Activated CD4-positive, alpha-beta memory T cell treated with anti-CD3 and anti-CD28 coated beads for 36 hours (primary cell): ENCODE data around the gene PPFIBP2. TPM values are rescaled to one million over a fixed set of nuclear protein-coding genes. Genes with fewer than 3 reads are reported as not detected.

Experiments used
- CTCF ChIA-PET: fragments of 350-600 bp; sonication (Branson Sonifier 250); formaldehyde crosslinking; loops from one replicate; lab custom pipeline; 2021; ENCODE audit warnings: antibody characterized with exemption, inconsistent platforms; lab: Charles Lee
- POLR2A ChIA-PET: fragments of 350-600 bp; sonication (Branson Sonifier 250); formaldehyde crosslinking; loops from one replicate; lab custom pipeline; 2021; ENCODE audit warnings: antibody characterized with exemption; lab: Charles Lee
- DNase-seq: peaks from one replicate; pipeline ENCODE4 v3.0.0-alpha.2; 2020
- H3K27ac Mint-ChIP-seq: one replicate; pipeline ENCODE4 v1.8.0; 2021; ENCODE audit warnings: mixed read lengths
- H3K27me3 Mint-ChIP-seq: one replicate; pipeline ENCODE4 v1.8.0; 2021; ENCODE audit warnings: mixed read lengths
- H3K36me3 Mint-ChIP-seq: one replicate; pipeline ENCODE4 v1.8.0; 2021; ENCODE audit warnings: mixed read lengths
- H3K4me1 Mint-ChIP-seq: one replicate; pipeline ENCODE4 v1.8.0; 2021; ENCODE audit warnings: low read depth, mixed read lengths
- H3K4me3 Mint-ChIP-seq: one replicate; pipeline ENCODE4 v1.8.0; 2021; ENCODE audit warnings: mild to moderate bottlenecking, mixed read lengths
- H3K9me3 Mint-ChIP-seq: one replicate; pipeline ENCODE4 v1.8.0; 2021; ENCODE audit warnings: mixed read lengths
- intact Hi-C: fragments of 100-400 bp; cut with micrococcal nuclease; formaldehyde crosslinking; loops from one replicate; pipeline ENCODE4 v1.15.1; 2023
- total RNA-seq, 2 experiments: library from RNA; stranded (reverse); gene quantifications; one replicate each; pipeline ENCODE4 v1.2.3, GENCODE V29; 2021

Gene PPFIBP2
- total RNA-seq, 2 experiments from 2014 or later: 8.8 to 9.2 TPM

DNA sequence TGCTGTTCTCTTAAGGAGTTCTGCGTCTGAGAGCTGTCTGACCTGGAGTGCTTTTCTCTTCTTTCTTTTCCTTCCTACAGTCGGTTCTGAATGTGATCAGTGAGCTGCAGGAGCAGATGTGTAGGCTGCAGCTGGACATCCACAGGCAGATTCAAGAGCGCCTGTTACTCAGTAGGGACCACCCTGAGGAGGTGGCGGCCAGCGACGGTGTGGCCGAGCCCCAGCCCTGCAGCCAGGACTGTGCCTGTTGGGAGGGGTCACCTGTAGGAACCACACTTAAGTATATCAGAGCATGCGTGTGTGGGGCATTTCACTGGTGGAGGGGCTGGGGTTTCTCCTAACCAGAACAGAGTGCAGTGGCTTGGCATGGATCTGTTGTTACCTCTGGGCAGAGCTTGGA lies 103.2 kb downstream of the PPFIBP2 start:
- DNase-seq: no peak
- CTCF ChIA-PET: no interaction called here
- peaks cover 3% of the 10 kb centered on the region for H3K36me3 Mint-ChIP-seq
- no peak overlapping the region for H3K27ac Mint-ChIP-seq
- H3K9me3 Mint-ChIP-seq: no peaks in the 10 kb centered on the region
- H3K4me1 Mint-ChIP-seq: no peaks in the 10 kb centered on the region
- POLR2A ChIA-PET: no interaction called here
- no peak overlapping the region for H3K4me3 Mint-ChIP-seq
- H3K27me3 Mint-ChIP-seq: no peaks in the 10 kb centered on the region
- intact Hi-C loops: no loop called here

GRCh38 chr11:7619322-7619721 lies 105.5 kb downstream of the PPFIBP2 start:
- DNase-seq: no peak
- CTCF ChIA-PET: interaction anchor here (0.5 kb wide), 1 partner anchor 863 kb away, joined by 3 read pairs; no protein-coding TSS in a partner anchor
- no peaks in the 10 kb centered on the region for H3K27me3 Mint-ChIP-seq
- no peaks in the 10 kb centered on the region for H3K9me3 Mint-ChIP-seq
- no peak overlapping the region for H3K4me3 Mint-ChIP-seq
- POLR2A ChIA-PET: no interaction called here
- no peaks in the 10 kb centered on the region for H3K4me1 Mint-ChIP-seq
- peaks cover 3% of the 10 kb centered on the region for H3K36me3 Mint-ChIP-seq
- H3K27ac Mint-ChIP-seq: no peak overlapping the region
- intact Hi-C loops: no loop called here

DNA sequence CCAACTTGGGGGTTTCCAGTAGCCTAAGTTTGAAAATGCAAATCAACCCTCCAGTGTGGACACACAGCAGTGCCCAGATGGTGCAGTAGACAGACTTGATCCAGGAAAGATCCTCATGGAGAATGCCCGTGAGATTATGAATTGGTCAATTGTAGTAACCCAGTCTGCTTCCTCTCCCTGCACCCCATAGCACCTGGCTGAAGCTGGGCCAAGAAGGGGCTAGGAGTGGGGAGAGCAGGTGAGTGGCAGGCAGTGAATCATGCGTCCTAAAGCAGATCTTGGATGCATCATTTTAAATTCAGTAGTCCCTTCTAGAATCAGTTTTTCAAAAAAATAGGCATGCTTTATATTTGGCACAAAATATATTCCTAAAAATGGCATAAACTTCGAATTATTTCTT lies 107.3 kb downstream of the PPFIBP2 start:
- POLR2A ChIA-PET: no interaction called here
- H3K36me3 Mint-ChIP-seq: peaks cover 7% of the 10 kb centered on the region
- H3K27ac Mint-ChIP-seq: no peak overlapping the region
- CTCF ChIA-PET: no interaction called here
- DNase-seq: no peak
- H3K9me3 Mint-ChIP-seq: no peaks in the 10 kb centered on the region
- intact Hi-C loops: no loop called here
- no peaks in the 10 kb centered on the region for H3K4me1 Mint-ChIP-seq
- no peaks in the 10 kb centered on the region for H3K27me3 Mint-ChIP-seq
- H3K4me3 Mint-ChIP-seq: no peak overlapping the region

GRCh38 chr11:7621554-7621953 lies 107.8 kb downstream of the PPFIBP2 start:
- Mint-ChIP-seq H3K9me3 (no peaks in the 10 kb centered on the region), H3K36me3 (peaks cover 7% of the 10 kb centered on the region), H3K27me3 (no peaks in the 10 kb centered on the region), H3K4me3 (no peak overlapping the region), H3K4me1 (no peaks in the 10 kb centered on the region), H3K27ac (no peak overlapping the region)
- ChIA-PET POLR2A (no interaction called here), CTCF (no interaction called here)
- intact Hi-C loops: no loop called here
- no peak for DNase-seq

- CTCF ChIA-PET: no interaction called here
Measured at GRCh38 chr11:7622721-7623120, 108.9 kb downstream of the PPFIBP2 start.

GRCh38 chr11:7628660-7629059 lies 114.9 kb downstream of the PPFIBP2 start:
- no peak for DNase-seq
- Mint-ChIP-seq H3K27ac (no peak overlapping the region), H3K4me3 (no peak overlapping the region), H3K36me3 (peaks cover 9% of the 10 kb centered on the region), H3K9me3 (no peaks in the 10 kb centered on the region), H3K27me3 (no peaks in the 10 kb centered on the region), H3K4me1 (no peaks in the 10 kb centered on the region)
- ChIA-PET CTCF (no interaction called here), POLR2A (no interaction called here)
- intact Hi-C loops: no loop called here

More at GRCh38 chr11:7622721-7623120, 108.9 kb downstream of the PPFIBP2 start:
- intact Hi-C loops: no loop called here
- no peaks in the 10 kb centered on the region for H3K9me3 Mint-ChIP-seq
- POLR2A ChIA-PET: no interaction called here
- peaks cover 4% of the 10 kb centered on the region for H3K36me3 Mint-ChIP-seq
- no peak overlapping the region for H3K4me3 Mint-ChIP-seq
- no peak for DNase-seq
- no peak overlapping the region for H3K27ac Mint-ChIP-seq
- no peaks in the 10 kb centered on the region for H3K4me1 Mint-ChIP-seq
- no peaks in the 10 kb centered on the region for H3K27me3 Mint-ChIP-seq

DNA sequence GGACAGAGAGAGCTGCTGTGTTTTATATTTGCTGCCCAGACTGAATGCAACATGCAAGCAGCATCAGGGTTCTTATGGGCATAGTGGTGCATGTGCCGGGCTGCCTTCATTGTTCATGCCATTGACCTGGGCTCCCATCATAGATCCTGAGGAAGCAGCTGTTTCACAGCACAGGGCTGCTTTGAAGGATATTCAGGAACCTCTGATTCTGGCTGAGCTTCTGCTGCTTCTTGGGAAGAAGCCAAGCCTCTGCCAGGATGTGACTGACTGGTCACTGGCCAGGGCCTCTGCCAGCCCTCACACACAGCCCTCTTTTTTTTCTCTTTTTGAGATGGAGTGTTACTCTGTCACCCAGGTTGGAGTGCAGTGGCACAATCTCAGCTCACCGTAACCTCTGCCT lies 116.2 kb downstream of the PPFIBP2 start:
- H3K9me3 Mint-ChIP-seq: no peaks in the 10 kb centered on the region
- no peaks in the 10 kb centered on the region for H3K27me3 Mint-ChIP-seq
- CTCF ChIA-PET: interaction anchor here (0.9 kb wide), 1 partner anchor 59 kb away, joined by 3 read pairs; no protein-coding TSS in a partner anchor
- intact Hi-C loops: no loop called here
- H3K27ac Mint-ChIP-seq: no peak overlapping the region
- no peak for DNase-seq
- peaks cover 8% of the 10 kb centered on the region for H3K36me3 Mint-ChIP-seq
- no peak overlapping the region for H3K4me3 Mint-ChIP-seq
- POLR2A ChIA-PET: no interaction called here
- H3K4me1 Mint-ChIP-seq: no peaks in the 10 kb centered on the region

- POLR2A ChIA-PET: no interaction called here
- CTCF ChIA-PET: no interaction called here
- no peaks in the 10 kb centered on the region for H3K4me1 Mint-ChIP-seq
- intact Hi-C loops: no loop called here
- peaks cover 5% of the 10 kb centered on the region for H3K36me3 Mint-ChIP-seq
- H3K27ac Mint-ChIP-seq: no peak overlapping the region
- no peak overlapping the region for H3K4me3 Mint-ChIP-seq
- no peaks in the 10 kb centered on the region for H3K27me3 Mint-ChIP-seq
- no peaks in the 10 kb centered on the region for H3K9me3 Mint-ChIP-seq
- DNase-seq: no peak
Measured at GRCh38 chr11:7632211-7632610, 118.4 kb downstream of the PPFIBP2 start.

GRCh38 chr11:7635137-7635536 lies 121.3 kb downstream of the PPFIBP2 start:
- intact Hi-C loops: no loop called here
- ChIA-PET POLR2A (no interaction called here), CTCF (interaction anchor here (0.7 kb wide), 1 partner anchor 43 kb away, joined by 4 read pairs; no protein-coding TSS in a partner anchor)
- no peak overlapping the region for H3K27ac Mint-ChIP-seq
- no peak overlapping the region for H3K4me3 Mint-ChIP-seq
- H3K27me3 Mint-ChIP-seq: no peaks in the 10 kb centered on the region
- H3K36me3 Mint-ChIP-seq: peaks cover 10% of the 10 kb centered on the region
- no peaks in the 10 kb centered on the region for H3K4me1 Mint-ChIP-seq
- no peaks in the 10 kb centered on the region for H3K9me3 Mint-ChIP-seq
- DNase-seq: no peak

- ChIA-PET POLR2A (no interaction called here), CTCF (interaction anchor here (0.7 kb wide), 1 partner anchor 44 kb away, joined by 4 read pairs; no protein-coding TSS in a partner anchor)
- no peaks in the 10 kb centered on the region for H3K4me1 Mint-ChIP-seq
- H3K4me3 Mint-ChIP-seq: no peak overlapping the region
- no peaks in the 10 kb centered on the region for H3K9me3 Mint-ChIP-seq
- intact Hi-C loops: no loop called here
- peaks cover 11% of the 10 kb centered on the region for H3K36me3 Mint-ChIP-seq
- no peak for DNase-seq
- H3K27ac Mint-ChIP-seq: no peak overlapping the region
- no peaks in the 10 kb centered on the region for H3K27me3 Mint-ChIP-seq
Measured at GRCh38 chr11:7635708-7636107, 121.9 kb downstream of the PPFIBP2 start.

GRCh38 chr11:7636350-7636749 lies 122.6 kb downstream of the PPFIBP2 start:
- POLR2A ChIA-PET: no interaction called here
- H3K27ac Mint-ChIP-seq: no peak overlapping the region
- H3K27me3 Mint-ChIP-seq: no peaks in the 10 kb centered on the region
- CTCF ChIA-PET: no interaction called here
- peaks cover 11% of the 10 kb centered on the region for H3K36me3 Mint-ChIP-seq
- no peaks in the 10 kb centered on the region for H3K9me3 Mint-ChIP-seq
- H3K4me1 Mint-ChIP-seq: no peaks in the 10 kb centered on the region
- no peak for DNase-seq
- H3K4me3 Mint-ChIP-seq: no peak overlapping the region
- intact Hi-C loops: no loop called here

DNA sequence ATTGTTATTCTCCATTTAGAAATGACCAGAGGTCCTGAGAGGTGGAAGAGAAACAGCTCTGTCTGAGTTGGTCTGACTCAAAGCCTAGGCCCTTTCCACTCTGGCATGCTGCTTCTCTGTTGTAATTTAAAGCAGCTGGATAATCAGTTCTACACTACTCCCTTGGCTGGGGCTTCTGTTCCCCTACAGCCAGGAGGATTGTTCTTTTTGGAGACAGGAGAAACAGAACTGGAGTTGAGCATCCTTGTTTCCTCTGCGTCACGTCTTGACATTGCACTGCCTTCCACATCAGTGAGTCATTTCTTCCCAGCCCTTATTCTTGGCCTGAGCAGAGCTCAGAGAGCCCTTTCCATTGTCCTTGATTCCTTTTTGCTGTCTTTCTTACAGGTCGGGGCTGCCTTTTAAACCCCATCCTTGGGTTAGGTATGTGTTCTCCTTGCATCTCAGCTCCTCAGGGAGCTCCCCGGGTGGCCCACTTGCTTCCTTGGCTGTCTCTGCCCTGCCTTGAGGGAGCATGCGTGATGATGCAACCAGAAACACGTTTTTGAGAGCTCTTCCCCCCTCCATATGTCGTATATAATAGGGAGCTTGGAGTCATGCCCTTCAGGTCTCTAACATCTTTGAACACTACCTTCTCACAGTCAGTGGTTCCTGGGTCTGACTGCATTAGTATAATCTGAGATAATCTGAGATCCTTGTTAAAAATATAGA lies 123.8 kb downstream of the PPFIBP2 start:
- intact Hi-C loops: no loop called here
- CTCF ChIA-PET: no interaction called here
- Mint-ChIP-seq H3K27me3 (no peaks in the 10 kb centered on the region), H3K27ac (no peak overlapping the region), H3K36me3 (peaks cover 10% of the 10 kb centered on the region), H3K4me3 (no peak overlapping the region), H3K4me1 (no peaks in the 10 kb centered on the region), H3K9me3 (no peaks in the 10 kb centered on the region)
- POLR2A ChIA-PET: no interaction called here
- no peak for DNase-seq
